B cell (primary cell): ENCODE measurements around the gene NUDT1. TPM values are rescaled to one million over a fixed set of nuclear protein-coding genes. Genes with fewer than 3 reads are reported as not detected.

Source experiments
- ATAC-seq: fragments of 200-7000 bp; cut with Tn5 transposase; one replicate; pipeline ENCODE4 v1.10.0; 2021; ENCODE audit warnings: low read depth, mild to moderate bottlenecking, moderate number of reproducible peaks, moderate library complexity
- CTCF ChIA-PET: fragments of 350-600 bp; sonication (Branson Sonifier 250); formaldehyde crosslinking; loops from one replicate; lab custom pipeline; 2021; ENCODE audit warnings: antibody characterized with exemption, inconsistent platforms; lab: Charles Lee
- POLR2A ChIA-PET: fragments of 350-600 bp; sonication (Branson Sonifier 250); formaldehyde crosslinking; loops from one replicate; lab custom pipeline; 2021; ENCODE audit warnings: antibody characterized with exemption; lab: Charles Lee
- DNase-seq: peaks from one replicate; pipeline ENCODE4 v3.0.0; 2013
- H2AFZ ChIP-seq: 2 replicates; pipeline ENCODE4 v1.6.1; 2012; ENCODE audit warnings: mild to moderate bottlenecking, low read depth, low read length; ENCODE audit not compliant: insufficient read depth, poor library complexity, severe bottlenecking
- H3K27ac ChIP-seq, 2 donors: 1 replicate in 1 of 2; 2 replicates in 1 of 2; pipeline ENCODE4 v1.5.1; 2012 to 2013; ENCODE audit warnings: low read length in 2 of 2, mild to moderate bottlenecking in 2 of 2, moderate library complexity in 1 of 2
- H3K27me3 ChIP-seq, 4 experiments: fragments of 200-600 bp in 1 of 4; sonication (generic) in 1 of 4; replicated peaks in 1 of 4; 1 replicate in 2 of 4; 2 replicates in 2 of 4; pipeline versions ENCODE4 v1.6.1 to v1.7.0; 2013 to 2016; ENCODE audit warnings: low read length in 3 of 4, mild to moderate bottlenecking in 2 of 4, mixed read lengths in 1 of 4, moderate library complexity in 1 of 4; ENCODE audit not compliant: insufficient read depth in 4 of 4, control insufficient read depth in 3 of 4; ENCODE audit errors: control extremely low read depth in 1 of 4
- H3K36me3 ChIP-seq, 2 experiments: replicated peaks in 1 of 2; 1 replicate in 1 of 2; 2 replicates in 1 of 2; pipeline versions ENCODE4 v1.6.1 to v1.7.1; 2013; ENCODE audit warnings: low read length in 1 of 2; ENCODE audit not compliant: insufficient read depth in 2 of 2, control insufficient read depth in 1 of 2; ENCODE audit errors: control extremely low read depth in 1 of 2, extremely low read depth in 1 of 2
- H3K4me1 ChIP-seq, 2 donors: fragments of 200-600 bp in 1 of 2; sonication (generic) in 1 of 2; 1 replicate in 1 of 2; 2 replicates in 1 of 2; pipeline versions ENCODE4 v1.5.1 to v1.6.1; 2013 to 2017; ENCODE audit warnings: low read length in 2 of 2; ENCODE audit not compliant: control insufficient read depth in 2 of 2, insufficient read depth in 2 of 2
- H3K4me2 ChIP-seq: replicated peaks from 2 replicates; pipeline ENCODE3; 2012; ENCODE audit warnings: mild to moderate bottlenecking, low read depth, low read length; ENCODE audit not compliant: poor library complexity, severe bottlenecking
- H3K4me3 ChIP-seq, 5 experiments: fragments of 200-600 bp in 1 of 5; sonication (generic) in 1 of 5; 1 replicate in 3 of 5; 2 replicates in 2 of 5; pipeline versions ENCODE4 v1.5.1 to v1.7.0; 2011 to 2016; ENCODE audit warnings: low read length in 4 of 5, mild to moderate bottlenecking in 4 of 5, low read depth in 2 of 5, control low read depth in 1 of 5, moderate library complexity in 1 of 5; ENCODE audit not compliant: insufficient read depth in 1 of 5; ENCODE audit errors: control extremely low read depth in 1 of 5, extremely low read depth in 1 of 5
- H3K79me2 ChIP-seq: fragments of 200-600 bp; sonication (generic); one replicate; pipeline ENCODE4 v1.6.0; 2016; ENCODE audit warnings: low read length; ENCODE audit not compliant: control insufficient read depth, insufficient read depth
- H3K9ac ChIP-seq: fragments of 200-600 bp; sonication (generic); 2 replicates; pipeline ENCODE4 v1.6.1; 2017; ENCODE audit warnings: mild to moderate bottlenecking, low read length, moderate library complexity
- H3K9me3 ChIP-seq, 3 donors: one replicate each; pipeline versions ENCODE4 v1.6.1 to v1.7.1; 2013; ENCODE audit warnings: low read length in 2 of 3; ENCODE audit not compliant: control insufficient read depth in 2 of 3, insufficient read depth in 1 of 3; ENCODE audit errors: control extremely low read depth in 1 of 3
- H4K20me1 ChIP-seq: 2 replicates; pipeline ENCODE4 v1.6.0; 2012; ENCODE audit warnings: mild to moderate bottlenecking, low read length; ENCODE audit not compliant: insufficient read depth, control insufficient read depth, poor library complexity, severe bottlenecking
- H3K27ac Mint-ChIP-seq: one replicate; pipeline ENCODE4 v1.8.0; 2021; ENCODE audit warnings: mixed read lengths
- H3K27me3 Mint-ChIP-seq: one replicate; pipeline ENCODE4 v1.8.0; 2021; ENCODE audit warnings: mixed read lengths
- H3K4me1 Mint-ChIP-seq: one replicate; pipeline ENCODE4 v1.8.0; 2021; ENCODE audit warnings: mixed read lengths
- H3K4me3 Mint-ChIP-seq: one replicate; pipeline ENCODE4 v1.8.0; 2021; ENCODE audit warnings: mixed read lengths
- H3K9me3 Mint-ChIP-seq: one replicate; pipeline ENCODE4 v1.8.0; 2022; ENCODE audit warnings: mixed read lengths; ENCODE audit not compliant: insufficient read depth
- EZH2 ChIP-seq: IDR thresholded peaks from 2 replicates; pipeline ENCODE4 v1.6.1; 2012; ENCODE audit warnings: borderline replicate concordance, low read depth, mild to moderate bottlenecking, moderate library complexity, low read length; ENCODE audit not compliant: insufficient read depth, poor library complexity, severe bottlenecking
- WGBS: methylation state at CpG from one replicate; pipeline ENCODE4 v1.1.5; 2013; ENCODE audit warnings: missing lambda C conversion rate; ENCODE audit not compliant: insufficient coverage; 5-methylcytosine and 5-hydroxymethylcytosine counted together
- intact Hi-C: fragments of 100-400 bp; cut with micrococcal nuclease; formaldehyde crosslinking; loops from one replicate; pipeline ENCODE4 v1.10.0; 2022
- polyA plus RNA-seq: library from polyadenylated mRNA; depleted of rRNA; stranded (reverse); fragments of >200 nt; gene quantifications from 2 replicates; pipeline ENCODE4 v1.2.3, GENCODE V29; 2012
- total RNA-seq, 2 donors: library from RNA; stranded (reverse); fragments of 120-200 nt in 1 of 2; gene quantifications; 1 replicate in 1 of 2; 2 replicates in 1 of 2; pipeline versions ENCODE4 v1.2.3 to v1.2.4, GENCODE V29; 2013 to 2022
- TF ChIP-seq, protein P1 (sequence below): fragments of 200-600 bp; IDR thresholded peaks from one replicate; pipeline ENCODE4 v1.8.0; 2022; ENCODE audit warnings: antibody characterized with exemption, mild to moderate bottlenecking

NUDT1 gene
- total and polyA plus RNA-seq, 2 donors (not counting 1 experiment from before 2014, with no cell fraction given) = 21.1 to 22.9 TPM

DNA sequence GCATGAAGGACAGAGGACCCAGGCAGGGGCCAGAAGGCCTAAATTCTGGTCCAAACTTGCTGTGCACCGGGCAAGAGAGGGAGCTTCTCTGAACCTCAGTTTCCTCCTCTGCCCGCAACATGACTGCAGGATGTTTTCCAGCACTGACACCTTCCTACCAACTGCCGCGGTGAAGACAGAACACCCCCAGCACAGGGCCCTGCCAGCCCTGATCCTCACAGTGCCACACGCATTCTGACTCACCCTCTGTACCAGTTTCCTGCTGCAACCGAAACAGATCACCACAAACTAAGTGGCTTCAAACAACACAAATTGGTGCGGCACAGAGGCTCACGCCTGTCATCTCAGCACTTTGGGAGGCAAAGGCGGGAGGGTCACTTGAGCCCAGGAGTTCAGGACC, 27.4 kb upstream of the NUDT1 start:
- H3K9me3 Mint-ChIP-seq = no peaks in the 10 kb centered on the region
- ChIA-PET CTCF (no interaction called here), POLR2A (no interaction called here)
- Histone ChIP-seq H3K79me2 (no peaks in the 10 kb centered on the region), H3K27me3 (no peaks in the 10 kb centered on the region), H3K4me3 (no peak overlapping the region), H3K36me3 (peaks cover 0 to 58% of the 10 kb centered on the region in 2 experiments), H3K9me3 (peaks cover 0 to 4% (median 0%) of the 10 kb centered on the region in 3 donors), H2AFZ (no peak overlapping the region), H4K20me1 (no peaks in the 10 kb centered on the region), H3K27ac (no peak overlapping the region), H3K4me1 (peaks cover 0 to 2% of the 10 kb centered on the region in 2 donors), H3K4me2 (no peak overlapping the region), H3K9ac (no peak overlapping the region)
- H3K27me3 Mint-ChIP-seq = no peaks in the 10 kb centered on the region
- ATAC-seq = no peak
- H3K4me3 Mint-ChIP-seq = no peak overlapping the region
- TF ChIP-seq, protein P1, sequence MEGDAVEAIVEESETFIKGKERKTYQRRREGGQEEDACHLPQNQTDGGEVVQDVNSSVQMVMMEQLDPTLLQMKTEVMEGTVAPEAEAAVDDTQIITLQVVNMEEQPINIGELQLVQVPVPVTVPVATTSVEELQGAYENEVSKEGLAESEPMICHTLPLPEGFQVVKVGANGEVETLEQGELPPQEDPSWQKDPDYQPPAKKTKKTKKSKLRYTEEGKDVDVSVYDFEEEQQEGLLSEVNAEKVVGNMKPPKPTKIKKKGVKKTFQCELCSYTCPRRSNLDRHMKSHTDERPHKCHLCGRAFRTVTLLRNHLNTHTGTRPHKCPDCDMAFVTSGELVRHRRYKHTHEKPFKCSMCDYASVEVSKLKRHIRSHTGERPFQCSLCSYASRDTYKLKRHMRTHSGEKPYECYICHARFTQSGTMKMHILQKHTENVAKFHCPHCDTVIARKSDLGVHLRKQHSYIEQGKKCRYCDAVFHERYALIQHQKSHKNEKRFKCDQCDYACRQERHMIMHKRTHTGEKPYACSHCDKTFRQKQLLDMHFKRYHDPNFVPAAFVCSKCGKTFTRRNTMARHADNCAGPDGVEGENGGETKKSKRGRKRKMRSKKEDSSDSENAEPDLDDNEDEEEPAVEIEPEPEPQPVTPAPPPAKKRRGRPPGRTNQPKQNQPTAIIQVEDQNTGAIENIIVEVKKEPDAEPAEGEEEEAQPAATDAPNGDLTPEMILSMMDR = no peak
- TF ChIP-seq EZH2 = no peak
- WGBS = 86% methylated on average over 9 of the region's 9 CpGs
- no peak for DNase-seq
- intact Hi-C loops = no loop called here
- peaks cover 3% of the 10 kb centered on the region for H3K4me1 Mint-ChIP-seq
- no peak overlapping the region for H3K27ac Mint-ChIP-seq

DNA sequence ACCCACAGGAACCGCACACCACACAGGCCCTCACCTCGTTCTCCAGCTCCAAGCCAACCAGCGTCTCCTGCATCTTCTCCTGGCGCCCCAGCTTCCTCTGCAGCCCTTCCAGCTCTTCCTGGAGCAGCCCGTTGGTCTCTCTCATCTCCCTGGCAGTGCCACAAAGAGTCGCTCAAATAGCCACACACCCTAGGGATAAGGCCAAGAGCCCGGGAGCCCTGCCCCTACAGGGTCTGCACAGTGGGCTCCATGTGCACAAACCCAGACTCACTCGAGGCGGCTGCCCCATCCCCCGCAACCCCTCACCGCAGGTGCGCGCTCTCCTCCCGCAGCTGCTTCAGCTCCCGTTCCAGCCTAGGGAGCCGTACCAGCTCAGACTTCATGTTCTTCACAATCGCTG, 26.2 kb upstream of the NUDT1 start:
- no peaks in the 10 kb centered on the region for H3K27me3 Mint-ChIP-seq
- H4K20me1 ChIP-seq = no peaks in the 10 kb centered on the region
- WGBS = 96% methylated on average over 17 of the region's 17 CpGs
- CTCF ChIA-PET = interaction anchor here (0.6 kb wide), 1 partner anchor 32 kb away, joined by 4 read pairs; no protein-coding TSS in a partner anchor
- no peak overlapping the region for H3K4me3 Mint-ChIP-seq
- no peak overlapping the region for H2AFZ ChIP-seq
- H3K4me1 ChIP-seq = no peaks in the 10 kb centered on the region
- DNase-seq = no peak
- H3K27me3 ChIP-seq = no peaks in the 10 kb centered on the region
- H3K4me1 Mint-ChIP-seq = no peaks in the 10 kb centered on the region
- no peak overlapping the region for H3K4me3 ChIP-seq
- H3K9me3 ChIP-seq = peaks cover 0 to 4% (median 0%) of the 10 kb centered on the region in 3 donors
- POLR2A ChIA-PET = no interaction called here
- TF ChIP-seq, protein P1 = no peak
- TF ChIP-seq EZH2 = no peak
- no peak overlapping the region for H3K9ac ChIP-seq
- intact Hi-C loops = no loop called here
- H3K79me2 ChIP-seq = peaks cover 4% of the 10 kb centered on the region
- peaks cover 0 to 66% of the 10 kb centered on the region in 2 experiments for H3K36me3 ChIP-seq
- H3K27ac Mint-ChIP-seq = no peak overlapping the region
- ATAC-seq = no peak
- H3K4me2 ChIP-seq = no peak overlapping the region
- no peak overlapping the region for H3K27ac ChIP-seq
- H3K9me3 Mint-ChIP-seq = no peaks in the 10 kb centered on the region
